OCI-LY7 (cell line): ENCODE results near the gene NUFIP2. TPM values are rescaled to one million over a fixed set of nuclear protein-coding genes. Genes with fewer than 3 reads are reported as not detected.
A peak's percentile ranks its signal among the peaks of the same experiment; 100 is the strongest.

ENCODE experiments used
- BruUV-seq: library from RNA; stranded (reverse); fragments of 400-500 nt; replicated peaks from 2 replicates; lab custom pipeline; 2021; lab: Mats Ljungman, UMichigan
- CTCF ChIA-PET: fragments of 300-600 bp; sonication (Branson Sonifier 250); formaldehyde crosslinking; loops from one replicate; lab custom pipeline; 2022; ENCODE audit warnings: antibody characterized with exemption; ENCODE audit not compliant: unreplicated experiment; lab: Charles Lee
- POLR2A ChIA-PET: fragments of 300-600 bp; sonication (Branson Sonifier 250); formaldehyde crosslinking; loops from one replicate; lab custom pipeline; 2022; ENCODE audit warnings: antibody characterized with exemption; lab: Charles Lee
- DNase-seq: peaks from one replicate; pipeline ENCODE4 v3.0.0-alpha.2; 2015; ENCODE audit warnings: low spot score
- H2AFZ ChIP-seq: fragments of 200-600 bp; sonication (generic), shearing (Covaris generic); 2 replicates; pipeline ENCODE4 v1.6.1; 2014; ENCODE audit warnings: mild to moderate bottlenecking, antibody characterized with exemption, low read length, moderate library complexity
- H3K27ac ChIP-seq: fragments of 200-600 bp; sonication (generic); 2 replicates; pipeline ENCODE4 v1.5.1; 2014; ENCODE audit warnings: mixed run types, low read depth, mild to moderate bottlenecking, moderate library complexity, low read length, inconsistent platforms; ENCODE audit not compliant: poor library complexity, severe bottlenecking
- H3K36me3 ChIP-seq: fragments of 200-600 bp; sonication (generic); 2 replicates; pipeline ENCODE4 v1.6.1; 2014; ENCODE audit warnings: mild to moderate bottlenecking, antibody characterized with exemption, low read length, moderate library complexity, mixed read lengths; ENCODE audit not compliant: insufficient read depth
- H3K4me1 ChIP-seq: fragments of 200-600 bp; sonication (generic); 2 replicates; pipeline ENCODE4 v1.5.1; 2014; ENCODE audit warnings: mild to moderate bottlenecking, low read length; ENCODE audit not compliant: insufficient read depth, poor library complexity, severe bottlenecking
- H3K4me2 ChIP-seq: fragments of 200-600 bp; sonication (generic); 2 replicates; pipeline ENCODE4 v1.6.1; 2014; ENCODE audit warnings: mild to moderate bottlenecking, low read length
- H3K4me3 ChIP-seq: fragments of 200-600 bp; sonication (generic); 2 replicates; pipeline ENCODE4 v1.5.1; 2014; ENCODE audit warnings: mild to moderate bottlenecking, low read depth, low read length; ENCODE audit not compliant: poor library complexity, severe bottlenecking
- H3K79me2 ChIP-seq: fragments of 200-600 bp; sonication (generic); 2 replicates; pipeline ENCODE4 v1.6.1; 2016; ENCODE audit warnings: low read depth, mild to moderate bottlenecking, low read length, moderate library complexity, mixed read lengths; ENCODE audit not compliant: insufficient read depth
- H3K9me2 ChIP-seq: fragments of 200-600 bp; sonication (generic); 2 replicates; pipeline ENCODE4 v1.6.1; 2016; ENCODE audit warnings: mild to moderate bottlenecking, low read length, mixed read lengths; ENCODE audit not compliant: insufficient read depth
- H3K9me3 ChIP-seq: fragments of 200-600 bp; sonication (generic); 2 replicates; pipeline ENCODE4 v1.6.1; 2014; ENCODE audit warnings: mild to moderate bottlenecking, mixed run types, low read length, mixed read lengths
- H4K20me1 ChIP-seq: fragments of 200-600 bp; sonication (generic); 2 replicates; pipeline ENCODE4 v1.6.1; 2014; ENCODE audit warnings: mild to moderate bottlenecking, antibody characterized with exemption, low read length, moderate library complexity, mixed read lengths; ENCODE audit not compliant: insufficient read depth
- CTCF ChIP-seq: fragments of 200-600 bp; sonication (generic); conservative IDR thresholded peaks from 2 replicates; pipeline ENCODE4 v1.5.1; 2014; ENCODE audit warnings: mild to moderate bottlenecking, antibody characterized with exemption, low read length, moderate library complexity, mixed read lengths
- EZH2phosphoT487 ChIP-seq: fragments of 200-600 bp; sonication (generic); IDR thresholded peaks from 2 replicates; pipeline ENCODE4 v1.6.1; 2018; ENCODE audit warnings: low read depth, borderline replicate concordance, mild to moderate bottlenecking, mixed run types, antibody characterized with exemption, low read length, moderate library complexity, mixed read lengths
- intact Hi-C: fragments of 100-400 bp; cut with micrococcal nuclease; formaldehyde crosslinking; loops from one replicate; pipeline ENCODE4 v1.10.0; 2022; ENCODE audit not compliant: unreplicated experiment
- total RNA-seq, 2 experiments: library from RNA; depleted of rRNA in 1 of 2; stranded (reverse); fragments of >200 nt in 1 of 2; shearing (Covaris generic) in 1 of 2; gene quantifications; 2 replicates each; pipeline ENCODE4 v1.2.3, GENCODE V29; 2014 to 2022

NUFIP2 gene
- total RNA-seq, 2 experiments from 2014 or later, result 37.1 to 71.4 TPM

- Histone ChIP-seq H2AFZ (no peak overlapping the region), H3K9me3 (no peaks in the 10 kb centered on the region), H3K36me3 (peaks cover 21% of the 10 kb centered on the region), H3K79me2 (peaks cover 36% of the 10 kb centered on the region), H3K4me2 (peak overlapping the region; percentile 86; the same call in 1 of the 2 replicates), H4K20me1 (peaks cover 14% of the 10 kb centered on the region), H3K4me3 (no peak overlapping the region), H3K9me2 (no peaks in the 10 kb centered on the region), H3K4me1 (peaks cover 14% of the 10 kb centered on the region), H3K27ac (no peak overlapping the region)
- BruUV-seq, result no TSS peak
- ChIA-PET CTCF (no interaction called here), POLR2A (no interaction called here)
- intact Hi-C loops, result no loop called here
- no peak for DNase-seq
- no peak for TF ChIP-seq EZH2phosphoT487
Observed at GRCh38 chr17:29295420-29295819, 1.5 kb upstream of the NUFIP2 start.

- H3K4me1 ChIP-seq, result peaks cover 19% of the 10 kb centered on the region
- BruUV-seq, result TSS peak; percentile 99
- peak overlapping the region; percentile 97 for H2AFZ ChIP-seq
- ChIA-PET POLR2A (interaction anchor here (0.6 to 1.3 kb wide), 11 partner anchors 9 to 1585 kb away, joined by 3 to 6 read pairs (median 4); no protein-coding TSS in a partner anchor), CTCF (interaction anchor here (1.0 kb wide), 1 partner anchor 11 kb away, joined by 3 read pairs; no protein-coding TSS in a partner anchor)
- no peaks in the 10 kb centered on the region for H3K9me2 ChIP-seq
- peaks cover 21% of the 10 kb centered on the region for H4K20me1 ChIP-seq
- intact Hi-C loops, result loop anchor here (1.0 kb wide), 1 partner anchor 296 kb away; no protein-coding TSS in a partner anchor
- H3K27ac ChIP-seq, result peak overlapping the region; percentile 88
- H3K79me2 ChIP-seq, result peaks cover 45% of the 10 kb centered on the region
- H3K4me3 ChIP-seq, result peak overlapping the region; percentile 95
- peaks cover 30% of the 10 kb centered on the region for H3K36me3 ChIP-seq
- peak overlapping the region; percentile 86 for H3K4me2 ChIP-seq
- no peaks in the 10 kb centered on the region for H3K9me3 ChIP-seq
- TF ChIP-seq CTCF (no peak), EZH2phosphoT487 (no peak)
- DNase-seq, result no peak
Observed at GRCh38 chr17:29294580-29294900, 592 bp upstream of the NUFIP2 start.

GRCh38 chr17:29292992-29293889 lies 707 bp downstream of the NUFIP2 start:
- DNase-seq, result peak; percentile 76
- Histone ChIP-seq H3K79me2 (peaks cover 58% of the 10 kb centered on the region), H3K9me3 (no peaks in the 10 kb centered on the region), H3K9me2 (no peaks in the 10 kb centered on the region), H3K36me3 (peaks cover 43% of the 10 kb centered on the region), H3K27ac (peak overlapping the region; percentile 88), H4K20me1 (peaks cover 34% of the 10 kb centered on the region), H3K4me3 (peak overlapping the region; percentile 95), H2AFZ (no peak overlapping the region), H3K4me1 (peaks cover 27% of the 10 kb centered on the region), H3K4me2 (peak overlapping the region; percentile 76)
- ChIA-PET CTCF (interaction anchor here (1.0 kb wide), 1 partner anchor 10 kb away, joined by 3 read pairs; no protein-coding TSS in a partner anchor), POLR2A (interaction anchor here (0.5 to 1.3 kb wide), 10 partner anchors 10 to 621 kb away, joined by 3 to 6 read pairs (median 4); no protein-coding TSS in a partner anchor)
- intact Hi-C loops, result no loop called here
- TF ChIP-seq EZH2phosphoT487, result no peak
- no peak for TF ChIP-seq CTCF
- TSS peak; percentile 42 for BruUV-seq
